ENCODE measurements around the gene PXYLP1. TPM values are rescaled to one million over a fixed set of nuclear protein-coding genes. Genes with fewer than 3 reads are reported as not detected.
A peak's percentile ranks its signal among the peaks of the same experiment; 100 is the strongest.

Gene PXYLP1
- total RNA-seq, 3 donors from 2014 or later (not counting 1 experiment from before 2014, with no cell fraction given) = 13.0 to 32.4 (median 21.7) TPM

DNA sequence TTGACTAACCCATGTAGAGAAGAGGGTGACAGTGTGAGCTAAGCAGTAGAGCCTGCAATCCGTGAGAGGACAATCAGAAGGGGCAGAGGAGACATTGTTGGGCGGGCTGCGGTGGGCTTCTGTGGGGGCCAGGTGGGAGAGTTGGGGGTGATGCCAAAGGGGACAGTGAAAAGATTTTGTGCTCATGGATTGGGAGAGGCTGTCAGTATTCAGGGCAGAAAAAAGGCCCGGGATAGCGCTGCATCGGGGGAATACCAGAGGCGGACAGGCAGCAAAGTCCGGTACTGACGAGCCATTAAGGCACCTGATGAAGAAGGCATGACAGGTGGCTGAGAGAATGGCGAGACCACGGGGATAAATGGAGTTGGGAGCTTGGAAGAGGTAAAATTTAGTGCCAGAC lies 1.3 kb upstream of the PXYLP1 start:
- Mint-ChIP-seq H3K36me3 (peaks cover 6% of the 10 kb centered on the region), H3K9me3 (no peaks in the 10 kb centered on the region), H3K27ac (peak overlapping the region; percentile 92 to 97), H3K4me1 (peaks cover 48 to 55% of the 10 kb centered on the region in 2 donors), H3K4me3 (peak overlapping the region; percentile 98), H3K27me3 (ENCODE audit: low read depth in 2 of 2) (peaks cover 0 to 6% of the 10 kb centered on the region in 2 donors)
- no peaks in the 10 kb centered on the region for H3K9me3 ChIP-seq (ENCODE audit: control insufficient read depth, insufficient read depth, low read length)
- ATAC-seq (no peak), DNase-seq (no peak)
- H3K27me3 ChIP-seq (ENCODE audit: control insufficient read depth, insufficient read depth, low read length) = no peaks in the 10 kb centered on the region
- H3K4me3 ChIP-seq (ENCODE audit: low read length) = no peak overlapping the region
- TF ChIP-seq, protein P1, sequence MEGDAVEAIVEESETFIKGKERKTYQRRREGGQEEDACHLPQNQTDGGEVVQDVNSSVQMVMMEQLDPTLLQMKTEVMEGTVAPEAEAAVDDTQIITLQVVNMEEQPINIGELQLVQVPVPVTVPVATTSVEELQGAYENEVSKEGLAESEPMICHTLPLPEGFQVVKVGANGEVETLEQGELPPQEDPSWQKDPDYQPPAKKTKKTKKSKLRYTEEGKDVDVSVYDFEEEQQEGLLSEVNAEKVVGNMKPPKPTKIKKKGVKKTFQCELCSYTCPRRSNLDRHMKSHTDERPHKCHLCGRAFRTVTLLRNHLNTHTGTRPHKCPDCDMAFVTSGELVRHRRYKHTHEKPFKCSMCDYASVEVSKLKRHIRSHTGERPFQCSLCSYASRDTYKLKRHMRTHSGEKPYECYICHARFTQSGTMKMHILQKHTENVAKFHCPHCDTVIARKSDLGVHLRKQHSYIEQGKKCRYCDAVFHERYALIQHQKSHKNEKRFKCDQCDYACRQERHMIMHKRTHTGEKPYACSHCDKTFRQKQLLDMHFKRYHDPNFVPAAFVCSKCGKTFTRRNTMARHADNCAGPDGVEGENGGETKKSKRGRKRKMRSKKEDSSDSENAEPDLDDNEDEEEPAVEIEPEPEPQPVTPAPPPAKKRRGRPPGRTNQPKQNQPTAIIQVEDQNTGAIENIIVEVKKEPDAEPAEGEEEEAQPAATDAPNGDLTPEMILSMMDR (IDR thresholded peaks at IDR 0.05) = no peak
- no peak overlapping the region for H3K27ac ChIP-seq (ENCODE audit: low read length)
- intact Hi-C loops (cut with micrococcal nuclease) = loop anchor here (10.0 kb wide), 1 partner anchor 225 kb away; no protein-coding TSS in a partner anchor
- 96% methylated on average over 11 of the region's 11 CpGs for WGBS (ENCODE audit: insufficient coverage)
- H3K36me3 ChIP-seq (ENCODE audit: control insufficient read depth, insufficient read depth, low read length) = no peaks in the 10 kb centered on the region
- peaks cover 39% of the 10 kb centered on the region for H3K4me1 ChIP-seq (ENCODE audit: control insufficient read depth, insufficient read depth, low read length)

DNA sequence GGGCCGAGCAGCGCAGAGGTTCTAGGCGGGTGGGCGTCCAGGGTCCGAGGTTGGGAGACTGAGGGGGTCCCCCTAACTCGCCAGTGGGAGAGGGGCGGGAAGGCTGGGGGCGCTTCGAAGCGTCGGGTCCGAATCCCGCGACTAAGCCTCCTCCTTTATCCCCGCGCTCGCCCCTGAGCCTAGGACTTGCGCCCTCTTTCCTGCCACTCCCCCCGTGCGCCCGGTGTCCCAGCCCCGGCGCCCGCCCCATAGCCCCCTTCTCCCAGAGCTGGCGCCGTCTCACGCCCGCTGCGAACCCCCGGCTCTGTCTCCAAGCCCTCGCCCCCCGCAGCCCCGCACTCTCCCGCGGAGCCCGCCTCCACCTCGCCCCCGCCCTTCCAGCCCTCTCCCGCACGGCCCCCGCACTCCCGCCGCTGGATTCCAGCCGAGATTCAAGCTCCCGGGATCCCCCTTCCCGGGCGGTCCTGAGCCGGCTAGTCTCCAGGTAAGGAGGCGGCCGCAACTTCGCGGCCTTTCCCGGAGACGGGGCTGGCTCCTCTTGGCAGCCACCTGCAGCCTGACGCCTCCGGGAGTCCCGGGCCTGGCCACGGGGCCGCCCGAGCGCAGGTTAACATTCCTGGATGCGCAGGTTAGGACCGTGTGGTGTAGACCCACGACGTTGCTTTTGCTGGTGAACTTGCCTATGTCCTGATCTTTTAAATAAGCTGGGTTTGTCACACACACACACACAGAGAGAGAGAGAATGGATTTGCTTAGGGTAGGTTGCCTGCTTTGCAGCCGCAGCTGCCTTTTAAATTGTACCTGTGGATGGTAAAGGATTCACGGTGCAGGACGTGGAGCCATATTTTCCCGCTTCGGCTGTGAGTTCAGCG lies 563 bp downstream of the PXYLP1 start:
- intact Hi-C loops (cut with micrococcal nuclease) = loop anchor here (1.0 to 10.0 kb wide), 2 partner anchors 47 to 223 kb away; no protein-coding TSS in a partner anchor
- peak; percentile 24 to 57 for DNase-seq
- ATAC-seq = peak; percentile 1 to 6 (median 3)
- peak overlapping the region; percentile 33 for H3K27ac ChIP-seq (ENCODE audit: low read length)
- H3K36me3 Mint-ChIP-seq = no peaks in the 10 kb centered on the region
- H3K36me3 ChIP-seq (ENCODE audit: control insufficient read depth, insufficient read depth, low read length) = no peaks in the 10 kb centered on the region
- H3K4me1 Mint-ChIP-seq = peaks cover 63 to 64% of the 10 kb centered on the region in 2 donors
- no peaks in the 10 kb centered on the region for H3K9me3 Mint-ChIP-seq
- no peaks in the 10 kb centered on the region for H3K27me3 ChIP-seq (ENCODE audit: control insufficient read depth, insufficient read depth, low read length)
- peak overlapping the region; percentile 80 for H3K4me3 ChIP-seq (ENCODE audit: low read length)
- 2% methylated on average over 71 of the region's 71 CpGs for WGBS (ENCODE audit: insufficient coverage)
- no peaks in the 10 kb centered on the region for H3K9me3 ChIP-seq (ENCODE audit: control insufficient read depth, insufficient read depth, low read length)
- H3K4me3 Mint-ChIP-seq = peak overlapping the region; percentile 83
- peaks cover 43% of the 10 kb centered on the region for H3K4me1 ChIP-seq (ENCODE audit: control insufficient read depth, insufficient read depth, low read length)
- peak overlapping the region; percentile 22 to 97 for H3K27ac Mint-ChIP-seq
- TF ChIP-seq, protein P1 (IDR thresholded peaks at IDR 0.05) = no peak
- H3K27me3 Mint-ChIP-seq (ENCODE audit: low read depth in 2 of 2) = no peaks in the 10 kb centered on the region

GRCh38 chr3:141233457-141234161 lies 2.0 kb downstream of the PXYLP1 start:
- intact Hi-C loops (cut with micrococcal nuclease) = loop anchor here (10.0 kb wide), 1 partner anchor 221 kb away; no protein-coding TSS in a partner anchor
- DNase-seq (no peak), ATAC-seq (no peak)
- Histone ChIP-seq H3K4me3 (ENCODE audit: low read length) (no peak overlapping the region), H3K27me3 (ENCODE audit: control insufficient read depth, insufficient read depth, low read length) (no peaks in the 10 kb centered on the region), H3K4me1 (ENCODE audit: control insufficient read depth, insufficient read depth, low read length) (peaks cover 53% of the 10 kb centered on the region), H3K36me3 (ENCODE audit: control insufficient read depth, insufficient read depth, low read length) (no peaks in the 10 kb centered on the region), H3K27ac (ENCODE audit: low read length) (no peak overlapping the region), H3K9me3 (ENCODE audit: control insufficient read depth, insufficient read depth, low read length) (no peaks in the 10 kb centered on the region)
- 94% methylated on average over 6 of the region's 9 CpGs for WGBS (ENCODE audit: insufficient coverage)
- peak overlapping the region; percentile 28 for H3K4me3 Mint-ChIP-seq
- peak overlapping the region; percentile 34 to 47 for H3K27ac Mint-ChIP-seq
- no peaks in the 10 kb centered on the region for H3K27me3 Mint-ChIP-seq (ENCODE audit: low read depth in 2 of 2)
- no peaks in the 10 kb centered on the region for H3K36me3 Mint-ChIP-seq
- H3K4me1 Mint-ChIP-seq = peaks cover 73 to 78% of the 10 kb centered on the region in 2 donors
- TF ChIP-seq, protein P1 (IDR thresholded peaks at IDR 0.05) = no peak
- H3K9me3 Mint-ChIP-seq = no peaks in the 10 kb centered on the region
